Hypothalamus (tissue), 51 donors: Measurements from ENCODE around the gene HERC2.

ENCODE experiments used
- DNase-seq, 51 donors: peaks; one replicate each; lab custom pipeline; 2025; lab: John Stamatoyannopoulos, UW

The HERC2 gene

GRCh38 chr15:28115871-28116270 lies 206.1 kb downstream of the HERC2 start:
- no peak for DNase-seq

- no peak for DNase-seq
Measured at GRCh38 chr15:28114721-28115622, 207.0 kb downstream of the HERC2 start.

DNA sequence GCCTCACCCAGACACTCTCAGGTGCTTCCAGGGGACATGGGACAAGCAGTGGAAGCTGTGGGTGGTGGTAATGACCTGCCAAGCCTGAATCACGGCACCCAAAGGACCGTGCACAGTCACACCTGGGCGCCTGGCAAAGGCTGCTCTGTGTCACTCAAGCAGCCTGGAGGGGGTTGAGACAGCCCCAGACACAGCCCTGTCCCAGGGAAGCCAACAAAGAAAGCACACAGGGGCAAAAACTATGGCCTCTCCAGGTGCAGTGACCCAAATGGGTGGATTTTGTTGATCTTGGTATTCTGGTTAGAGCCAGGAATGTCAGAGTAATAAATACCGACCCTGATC lies 207.9 kb downstream of the HERC2 start:
- no peak for DNase-seq

DNA sequence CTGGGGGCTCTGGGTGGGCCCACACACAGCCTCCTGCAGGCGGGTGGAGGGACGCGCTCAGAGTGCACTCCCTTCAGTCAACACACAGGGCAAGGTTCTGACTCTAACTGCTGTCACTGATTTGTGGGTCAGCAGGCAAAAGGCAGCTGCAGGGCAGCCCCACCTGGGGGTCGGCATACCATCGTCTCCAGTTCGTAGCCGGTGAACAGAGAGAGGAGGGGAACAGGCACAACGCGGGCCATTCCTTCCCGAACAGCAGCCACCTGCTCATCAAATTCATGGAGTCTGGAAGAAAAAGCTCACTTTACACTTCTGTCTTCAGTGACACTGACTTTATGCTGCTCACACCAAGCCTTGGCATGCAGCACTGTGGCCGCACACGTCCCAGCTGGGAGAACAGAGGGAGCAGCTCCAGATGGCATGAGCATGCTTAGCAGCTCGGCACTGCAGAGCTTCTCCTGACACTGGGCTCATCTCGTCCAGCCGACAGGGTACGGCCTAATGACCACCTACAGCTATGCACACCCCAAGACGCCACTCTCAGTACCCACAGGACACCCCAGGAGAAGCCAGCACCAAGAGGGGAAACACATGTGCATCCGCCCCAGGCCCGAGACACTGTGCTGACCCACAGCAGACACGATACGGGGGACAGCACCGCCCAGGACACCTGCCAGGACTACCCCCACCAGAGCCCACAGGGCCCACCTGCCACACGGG lies 208.4 kb downstream of the HERC2 start:
- no peak for DNase-seq

DNA sequence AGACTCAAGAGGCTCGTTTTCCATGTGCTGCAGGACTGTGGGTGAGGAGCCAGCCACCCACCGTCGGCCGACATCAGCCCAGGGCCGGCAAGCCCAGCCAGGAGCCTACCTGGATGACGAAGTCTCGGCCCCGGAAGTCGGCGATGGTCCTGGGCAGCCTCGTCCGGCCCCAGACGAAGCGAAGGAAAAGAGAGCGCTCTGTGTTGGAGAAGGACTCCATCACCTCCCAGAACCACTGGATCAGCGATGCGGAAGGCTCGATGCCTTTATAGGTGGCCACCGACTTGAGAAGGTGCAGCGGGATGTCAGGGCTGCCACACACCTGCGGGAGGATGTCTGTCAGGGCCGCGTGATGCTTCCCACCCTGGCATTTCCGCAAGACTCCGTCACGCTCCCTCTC lies 209.0 kb downstream of the HERC2 start:
- no peak for DNase-seq

- DNase-seq, result no peak
Measured at GRCh38 chr15:28112101-28112760, 209.7 kb downstream of the HERC2 start.

DNA sequence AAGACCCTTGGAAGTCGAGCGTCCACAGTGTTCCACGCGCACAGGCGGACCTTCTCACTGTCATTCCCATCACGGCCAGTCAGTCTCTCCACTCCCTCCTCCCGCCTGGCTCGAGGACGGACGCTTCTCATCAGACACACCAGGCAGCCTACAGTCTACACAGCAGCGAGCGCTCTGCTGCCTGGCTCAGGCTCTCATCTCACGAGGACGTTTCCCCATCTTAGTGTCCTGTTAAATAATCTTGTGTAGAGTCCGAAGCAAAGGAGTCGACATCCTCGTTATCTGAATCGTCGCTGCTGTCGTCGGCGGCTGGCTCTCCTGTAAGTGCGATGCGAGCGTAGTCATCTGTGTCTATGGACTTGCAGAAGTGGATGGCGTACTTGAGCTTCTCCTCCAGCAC lies 210.4 kb downstream of the HERC2 start:
- no peak for DNase-seq

DNA sequence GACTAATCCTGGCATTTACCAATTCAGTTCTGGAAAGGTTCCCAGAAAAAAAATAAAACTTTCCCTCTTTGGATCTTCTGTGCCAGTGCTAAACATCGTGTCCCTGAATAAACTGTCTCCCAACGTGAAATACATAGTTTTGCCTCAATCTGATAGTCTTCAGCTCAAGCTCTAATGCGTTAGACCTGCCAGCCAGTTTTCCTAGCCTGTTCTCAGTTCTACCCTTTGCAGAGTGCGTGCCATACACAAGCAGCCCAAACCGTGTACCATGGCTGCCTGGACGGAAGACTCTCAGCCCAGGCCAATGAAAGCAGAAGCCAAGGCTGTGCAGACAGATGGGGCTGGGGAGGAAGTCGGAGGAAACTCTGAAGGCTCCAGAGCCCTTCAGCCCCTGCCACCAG lies 211.5 kb downstream of the HERC2 start:
- DNase-seq, result no peak

- DNase-seq, result no peak
Measured at GRCh38 chr15:28109626-28110455, 212.1 kb downstream of the HERC2 start.

GRCh38 chr15:28107904-28108275 lies 214.1 kb downstream of the HERC2 start:
- DNase-seq, result no peak

- no peak for DNase-seq
Measured at GRCh38 chr15:28107111-28107903, 214.7 kb downstream of the HERC2 start.

DNA sequence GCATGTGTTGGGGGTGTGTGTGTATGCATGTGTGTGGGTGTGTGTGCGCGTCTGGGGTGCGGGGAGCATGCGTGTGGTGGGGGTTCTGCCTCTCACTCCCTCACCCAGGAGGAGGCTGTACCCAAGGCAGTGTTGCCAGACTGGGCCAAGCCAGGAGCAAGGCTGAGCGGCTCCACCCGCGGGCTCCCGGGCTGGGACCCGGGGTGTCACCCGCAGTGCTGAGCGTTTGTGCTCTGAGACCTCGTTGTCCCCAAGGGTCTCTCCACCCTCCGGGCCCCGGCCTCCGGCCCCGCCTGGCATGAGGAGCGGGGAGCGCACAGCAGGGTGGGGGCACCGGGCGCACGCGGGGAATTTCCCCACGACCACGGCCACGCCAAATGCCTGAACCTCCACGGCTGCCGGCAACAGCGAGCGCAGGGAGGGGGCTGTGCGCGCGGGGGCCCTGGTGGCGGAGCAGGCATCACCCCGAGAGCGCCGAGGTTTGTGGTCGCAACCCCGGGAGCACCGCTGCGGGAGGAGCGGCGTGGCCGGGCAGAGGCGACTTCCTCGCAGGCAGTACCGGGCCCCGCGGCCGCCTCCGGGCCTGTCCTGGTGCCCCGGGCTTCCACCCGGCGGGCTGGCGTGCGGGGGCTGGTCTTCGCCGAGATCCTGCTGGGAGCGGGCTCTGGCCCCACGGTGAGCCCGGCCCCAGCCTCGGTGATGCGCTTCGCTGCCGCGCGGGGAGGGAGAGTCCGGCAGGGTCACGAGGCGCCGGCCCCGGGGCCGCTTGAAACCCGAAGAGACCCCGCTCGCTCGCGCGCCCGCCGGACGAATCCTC lies 215.5 kb downstream of the HERC2 start:
- peak in 1 of 51 donors; percentile 25 for DNase-seq

DNA sequence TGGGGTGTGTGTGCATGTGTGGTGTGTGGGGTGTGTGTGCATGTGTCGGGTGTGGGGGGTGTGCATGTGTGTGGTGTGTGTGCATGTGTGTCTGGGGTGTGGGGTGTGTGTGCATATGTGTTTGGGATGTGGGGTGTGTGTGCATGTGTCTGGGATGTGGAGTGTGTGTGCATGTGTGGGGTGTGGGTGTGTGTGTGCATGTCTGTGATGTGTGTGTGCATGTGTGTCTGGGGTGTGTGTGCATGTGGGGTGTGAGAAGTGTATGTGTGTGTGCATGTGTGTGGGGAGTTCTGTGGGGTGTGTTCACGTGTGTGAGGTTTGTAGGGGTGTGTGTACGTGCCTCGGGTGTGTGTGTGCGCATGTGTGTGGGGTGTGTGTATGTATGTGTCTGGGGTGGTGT lies 216.2 kb downstream of the HERC2 start:
- DNase-seq, result no peak

GRCh38 chr15:28105224-28105791 lies 216.7 kb downstream of the HERC2 start:
- no peak for DNase-seq

DNA sequence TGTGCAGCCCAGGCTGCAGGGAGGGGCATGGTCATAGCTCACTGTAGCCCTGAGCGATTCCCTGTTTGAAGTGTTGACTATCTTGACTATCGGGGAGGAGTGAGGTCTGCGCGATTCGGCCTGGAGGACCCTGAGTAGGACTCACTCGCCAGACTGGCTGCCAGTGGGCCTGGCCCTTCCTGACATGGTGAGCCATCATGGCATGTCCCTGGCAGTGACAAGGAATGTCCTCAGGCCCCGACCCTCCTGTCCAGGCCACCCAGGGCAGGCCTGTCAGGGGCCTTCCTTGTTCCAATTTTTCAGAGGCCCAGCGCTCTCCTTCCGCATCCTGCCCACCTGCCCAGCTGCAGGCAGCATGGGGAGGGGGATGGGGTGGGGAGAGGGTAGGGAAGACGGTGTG lies 217.7 kb downstream of the HERC2 start:
- no peak for DNase-seq

- no peak for DNase-seq
Measured at GRCh38 chr15:28103831-28104230, 218.1 kb downstream of the HERC2 start.

DNA sequence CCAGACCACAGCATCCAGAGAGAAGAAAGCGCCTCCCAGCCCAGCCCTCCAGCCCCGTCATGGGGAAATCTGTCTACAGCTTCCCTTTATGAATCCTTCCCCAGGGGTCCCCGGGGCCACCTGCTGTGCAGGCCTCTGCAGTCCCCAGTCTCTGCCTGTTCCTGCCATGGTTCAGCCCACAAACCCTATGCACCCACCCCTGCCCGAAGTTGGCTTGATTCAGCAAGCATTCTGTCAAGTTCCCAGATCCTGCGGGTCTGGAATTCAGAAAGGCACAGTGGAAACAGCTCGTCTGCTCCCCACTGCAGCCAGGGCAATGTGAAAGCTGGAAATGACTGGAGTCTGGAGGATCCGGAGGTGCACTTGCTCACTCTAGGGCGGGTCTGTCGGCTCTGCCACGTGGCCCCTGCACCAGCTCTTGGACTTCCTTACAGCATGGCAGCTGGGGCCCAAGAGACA lies 220.0 kb downstream of the HERC2 start:
- DNase-seq, result no peak

DNA sequence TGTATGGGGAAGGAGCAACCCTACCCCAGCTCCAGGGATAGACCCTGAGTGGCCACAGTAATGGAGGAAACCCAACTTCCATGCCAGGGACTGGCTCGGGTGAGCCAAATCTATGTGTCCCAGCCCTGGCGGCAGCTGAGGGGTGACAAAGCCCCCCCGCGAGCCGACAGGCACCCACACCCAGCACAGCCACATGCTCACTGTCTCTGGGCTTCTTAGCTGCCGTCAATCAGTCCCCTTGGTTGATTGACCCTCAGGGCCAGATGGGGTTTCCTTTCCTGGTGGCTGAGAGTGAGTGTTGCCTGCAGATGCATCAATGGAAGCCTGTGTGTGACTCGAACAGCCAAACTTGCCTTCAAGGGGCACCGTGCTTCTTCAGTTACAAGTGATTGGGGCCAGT lies 220.8 kb downstream of the HERC2 start:
- no peak for DNase-seq
